ENCODE data around the gene GALE.

- TF ChIP-seq, protein P1, sequence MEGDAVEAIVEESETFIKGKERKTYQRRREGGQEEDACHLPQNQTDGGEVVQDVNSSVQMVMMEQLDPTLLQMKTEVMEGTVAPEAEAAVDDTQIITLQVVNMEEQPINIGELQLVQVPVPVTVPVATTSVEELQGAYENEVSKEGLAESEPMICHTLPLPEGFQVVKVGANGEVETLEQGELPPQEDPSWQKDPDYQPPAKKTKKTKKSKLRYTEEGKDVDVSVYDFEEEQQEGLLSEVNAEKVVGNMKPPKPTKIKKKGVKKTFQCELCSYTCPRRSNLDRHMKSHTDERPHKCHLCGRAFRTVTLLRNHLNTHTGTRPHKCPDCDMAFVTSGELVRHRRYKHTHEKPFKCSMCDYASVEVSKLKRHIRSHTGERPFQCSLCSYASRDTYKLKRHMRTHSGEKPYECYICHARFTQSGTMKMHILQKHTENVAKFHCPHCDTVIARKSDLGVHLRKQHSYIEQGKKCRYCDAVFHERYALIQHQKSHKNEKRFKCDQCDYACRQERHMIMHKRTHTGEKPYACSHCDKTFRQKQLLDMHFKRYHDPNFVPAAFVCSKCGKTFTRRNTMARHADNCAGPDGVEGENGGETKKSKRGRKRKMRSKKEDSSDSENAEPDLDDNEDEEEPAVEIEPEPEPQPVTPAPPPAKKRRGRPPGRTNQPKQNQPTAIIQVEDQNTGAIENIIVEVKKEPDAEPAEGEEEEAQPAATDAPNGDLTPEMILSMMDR (IDR thresholded peaks at IDR 0.05), result no peak
- no peak for TF ChIP-seq POLR2A (IDR thresholded peaks at IDR 0.05)
These were observed 27.2 kb upstream of the GALE start for GRCh38 chr1:23827717-23828116.
